ENCODE results near the gene KLHL29.

KLHL29 gene

DNA sequence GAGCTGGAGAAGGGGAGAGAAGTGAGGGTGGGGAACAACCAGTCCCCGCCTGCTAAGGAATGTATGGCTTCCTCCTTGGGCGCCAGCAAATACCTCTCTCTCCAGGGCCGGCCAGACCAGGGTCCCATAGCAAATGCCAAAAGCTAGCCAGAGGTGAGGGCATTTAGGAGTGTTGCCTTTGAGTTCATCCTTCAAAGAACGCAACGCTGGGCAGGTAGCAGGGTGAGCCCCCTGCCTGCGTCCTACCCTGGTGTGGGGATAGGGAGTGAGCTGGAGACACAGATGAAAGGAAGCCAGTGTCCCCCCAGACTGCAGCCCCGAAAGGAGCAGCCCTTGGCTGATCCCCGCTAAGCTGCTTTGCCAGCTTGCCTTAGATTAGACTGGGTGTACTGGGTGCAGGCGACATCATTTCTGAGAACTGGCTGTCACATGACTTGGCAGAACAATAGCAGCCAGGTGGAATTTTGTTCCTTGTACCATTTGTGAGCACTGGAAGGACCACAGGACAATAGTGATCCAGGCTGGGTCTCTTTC is 40.4 kb downstream of the KLHL29 start:
- FAIRE-seq (no peak), DNase-seq (ENCODE audit: insufficient read length) (no peak)
- TF ChIP-seq POLR2A (IDR thresholded peaks at IDR 0.05; ENCODE audit: low read depth, low read length) (no peak), TAF1 (IDR thresholded peaks at IDR 0.05; ENCODE audit: borderline replicate concordance, low read depth, low read length) (no peak), POLR2AphosphoS5 (IDR thresholded peaks at IDR 0.05; ENCODE audit: low read depth, low read length) (no peak)

DNA sequence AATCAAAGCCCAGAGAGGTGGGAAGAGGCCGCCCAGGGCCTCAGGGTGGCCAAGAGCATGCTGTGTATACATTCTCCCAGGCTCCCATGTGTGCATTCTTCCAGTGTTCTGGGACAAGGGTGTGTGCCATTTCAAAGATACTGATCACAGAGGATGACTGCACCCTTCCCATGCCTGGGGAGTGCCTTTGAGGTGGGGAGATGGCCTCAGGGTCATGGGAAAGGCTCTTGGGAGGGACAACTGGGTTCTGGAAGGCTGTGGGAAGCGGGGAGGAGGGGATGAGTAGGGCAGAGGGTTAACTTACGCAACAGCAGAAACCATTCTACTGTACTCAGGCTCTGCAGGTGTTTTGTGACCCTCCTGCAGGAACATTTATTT is 40.9 kb downstream of the KLHL29 start:
- TF ChIP-seq POLR2A (IDR thresholded peaks at IDR 0.05; ENCODE audit: low read depth, low read length) (no peak), TAF1 (IDR thresholded peaks at IDR 0.05; ENCODE audit: borderline replicate concordance, low read depth, low read length) (no peak), POLR2AphosphoS5 (IDR thresholded peaks at IDR 0.05; ENCODE audit: low read depth, low read length) (no peak)
- DNase-seq (ENCODE audit: insufficient read length) (no peak), FAIRE-seq (no peak)

DNA sequence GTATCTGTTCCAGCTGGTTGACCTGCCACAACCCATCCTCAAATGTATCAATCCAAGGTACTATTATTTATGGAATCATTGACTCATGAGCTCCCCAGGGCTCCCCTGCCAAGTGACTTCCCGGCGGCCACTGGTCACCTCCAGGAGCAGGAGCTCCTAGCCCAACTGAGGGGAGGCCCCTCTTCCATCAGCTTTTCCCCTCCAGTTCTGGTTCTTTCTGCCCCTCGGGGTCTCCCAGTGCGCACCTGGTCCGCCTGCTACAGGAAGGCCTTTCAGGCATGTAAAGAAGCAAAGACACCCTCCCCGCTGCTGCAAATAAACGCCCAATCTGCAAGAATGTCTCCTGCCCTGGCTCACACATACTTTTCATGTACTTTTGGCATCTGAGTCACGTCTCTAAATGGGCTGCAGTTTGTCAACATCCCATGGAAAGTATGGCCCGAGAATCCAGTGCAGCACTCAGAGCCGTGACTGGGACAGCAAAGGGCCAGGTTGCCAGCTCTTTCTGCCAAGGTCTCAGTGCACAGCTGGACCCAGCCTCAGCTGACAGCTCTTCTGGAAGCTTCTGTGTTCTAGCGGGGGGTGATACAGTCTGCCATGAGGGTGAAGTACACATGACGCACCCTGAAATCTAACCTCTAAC is 41.4 kb downstream of the KLHL29 start:
- TF ChIP-seq POLR2A (IDR thresholded peaks at IDR 0.05; ENCODE audit: low read depth, low read length) (no peak), POLR2AphosphoS5 (IDR thresholded peaks at IDR 0.05; ENCODE audit: low read depth, low read length) (no peak), TAF1 (IDR thresholded peaks at IDR 0.05; ENCODE audit: borderline replicate concordance, low read depth, low read length) (no peak)
- no peak for FAIRE-seq

DNA sequence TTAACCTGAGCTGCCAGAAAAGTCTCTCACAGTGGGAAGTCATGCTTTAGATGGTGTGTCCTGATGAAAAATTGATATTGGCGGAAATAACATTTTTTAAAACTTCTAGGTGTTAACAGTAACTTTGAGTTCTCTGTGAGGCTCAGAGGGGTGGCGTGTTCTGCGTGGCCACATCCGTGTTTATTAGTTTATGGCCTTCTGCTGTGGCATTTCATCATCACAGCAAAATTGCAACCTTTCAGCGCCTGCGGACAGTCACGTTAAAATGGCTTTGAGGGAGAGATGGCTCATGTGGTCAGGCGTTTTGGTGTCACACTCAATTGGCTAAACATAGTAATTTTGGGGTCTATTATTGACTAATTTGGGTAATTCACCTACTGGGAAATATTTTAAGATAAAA is 42.4 kb downstream of the KLHL29 start:
- FAIRE-seq, result no peak
- DNase-seq (ENCODE audit: insufficient read length), result no peak
- no peak for TF ChIP-seq POLR2A (IDR thresholded peaks at IDR 0.05; ENCODE audit: low read depth, low read length)
- no peak for TF ChIP-seq TAF1 (IDR thresholded peaks at IDR 0.05; ENCODE audit: borderline replicate concordance, low read depth, low read length)
- TF ChIP-seq POLR2AphosphoS5 (IDR thresholded peaks at IDR 0.05; ENCODE audit: low read depth, low read length), result no peak

More for the DNA sequence above, 41.4 kb downstream of the KLHL29 start:
- DNase-seq (ENCODE audit: insufficient read length), result no peak

DNA sequence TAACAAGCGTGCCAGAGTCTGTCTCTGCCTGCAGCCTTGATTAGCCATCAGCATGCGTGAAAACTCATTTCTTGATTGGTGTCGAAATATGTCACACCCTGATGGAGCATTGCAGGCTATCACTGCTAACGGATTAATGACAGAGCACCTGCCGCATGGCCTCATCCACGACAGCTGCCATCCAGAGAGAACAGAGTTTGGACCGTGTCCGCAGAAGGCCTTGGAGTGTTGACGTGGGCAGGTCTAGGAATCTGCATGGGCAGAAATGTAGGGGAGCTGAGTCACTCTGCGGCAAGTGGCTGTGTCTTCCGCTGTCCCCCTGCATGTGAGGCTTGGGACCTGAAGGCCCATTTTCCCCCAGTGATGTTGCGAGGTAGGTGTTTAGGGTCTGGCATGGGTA is 43.0 kb downstream of the KLHL29 start:
- TF ChIP-seq POLR2AphosphoS5 (IDR thresholded peaks at IDR 0.05; ENCODE audit: low read depth, low read length) (no peak), TAF1 (IDR thresholded peaks at IDR 0.05; ENCODE audit: borderline replicate concordance, low read depth, low read length) (no peak), POLR2A (IDR thresholded peaks at IDR 0.05; ENCODE audit: low read depth, low read length) (no peak)
- FAIRE-seq (no peak), DNase-seq (ENCODE audit: insufficient read length) (no peak)

DNA sequence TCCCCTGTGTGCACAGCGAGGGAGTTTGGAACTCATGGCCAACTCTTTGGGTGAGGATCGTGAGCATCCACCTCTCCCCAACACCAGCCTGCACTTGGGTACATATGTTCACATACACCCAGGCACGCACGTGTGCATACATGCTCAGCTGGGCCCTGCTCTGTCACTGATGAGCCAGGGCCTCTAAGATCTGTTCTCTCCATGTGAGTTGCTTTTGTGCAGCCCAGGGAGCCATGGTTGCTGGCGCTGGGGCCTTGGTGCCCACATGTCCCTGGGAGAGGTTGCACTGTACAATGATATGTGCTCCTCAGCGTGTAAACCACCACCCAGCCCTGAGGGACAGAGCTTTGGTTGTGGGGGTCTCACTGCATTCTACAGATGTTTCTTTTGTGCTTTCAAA is 44.1 kb downstream of the KLHL29 start:
- DNase-seq (ENCODE audit: insufficient read length) (no peak), FAIRE-seq (no peak)
- TF ChIP-seq POLR2A (IDR thresholded peaks at IDR 0.05; ENCODE audit: low read depth, low read length) (no peak), POLR2AphosphoS5 (IDR thresholded peaks at IDR 0.05; ENCODE audit: low read depth, low read length) (no peak), TAF1 (IDR thresholded peaks at IDR 0.05; ENCODE audit: borderline replicate concordance, low read depth, low read length) (no peak)

DNA sequence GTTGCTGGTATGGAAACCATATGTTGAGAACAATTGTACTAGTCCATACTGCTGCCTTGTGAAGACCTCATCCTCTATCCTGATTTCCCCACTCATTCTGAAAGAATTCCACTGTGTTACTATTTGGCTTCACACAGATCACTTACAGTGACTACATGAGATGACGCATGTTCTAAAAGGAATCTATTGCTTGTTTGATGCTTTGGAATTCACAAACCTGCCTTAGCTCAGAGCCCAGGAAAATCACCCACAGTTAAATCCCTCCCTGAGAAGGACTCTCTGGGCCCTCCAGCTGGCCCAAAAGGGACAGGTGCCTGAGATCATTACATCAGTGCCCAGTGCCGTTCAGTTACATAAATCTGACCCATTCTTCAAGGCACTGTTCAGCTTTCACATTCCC is 45.3 kb downstream of the KLHL29 start:
- FAIRE-seq (no peak), DNase-seq (ENCODE audit: insufficient read length) (no peak)
- TF ChIP-seq TAF1 (IDR thresholded peaks at IDR 0.05; ENCODE audit: borderline replicate concordance, low read depth, low read length) (no peak), POLR2A (IDR thresholded peaks at IDR 0.05; ENCODE audit: low read depth, low read length) (no peak), POLR2AphosphoS5 (IDR thresholded peaks at IDR 0.05; ENCODE audit: low read depth, low read length) (no peak)

DNA sequence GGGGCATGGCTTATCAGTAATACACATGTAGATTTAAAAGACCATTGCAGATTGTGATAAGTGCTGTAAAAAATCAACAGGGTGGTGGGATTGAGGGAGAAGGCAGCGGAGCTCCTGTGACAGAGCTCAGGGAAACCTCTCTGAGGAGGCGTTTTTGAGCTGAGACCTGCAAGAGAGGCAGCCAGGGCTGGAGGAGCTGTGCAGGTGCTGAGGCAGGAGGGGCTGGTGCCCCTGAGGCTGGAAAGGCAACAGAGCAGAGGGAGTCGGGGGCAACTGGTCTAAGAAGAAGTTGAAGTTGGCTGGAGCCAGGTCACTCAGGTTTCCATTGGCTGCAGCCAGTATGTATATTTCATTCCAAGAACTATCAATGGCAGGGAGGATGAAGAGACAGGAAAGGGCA is 47.6 kb downstream of the KLHL29 start:
- no peak for TF ChIP-seq POLR2AphosphoS5 (IDR thresholded peaks at IDR 0.05; ENCODE audit: low read depth, low read length)
- TF ChIP-seq POLR2A (IDR thresholded peaks at IDR 0.05; ENCODE audit: low read depth, low read length), result no peak
- no peak for TF ChIP-seq TAF1 (IDR thresholded peaks at IDR 0.05; ENCODE audit: borderline replicate concordance, low read depth, low read length)
- no peak for FAIRE-seq
- no peak for DNase-seq (ENCODE audit: insufficient read length)

DNA sequence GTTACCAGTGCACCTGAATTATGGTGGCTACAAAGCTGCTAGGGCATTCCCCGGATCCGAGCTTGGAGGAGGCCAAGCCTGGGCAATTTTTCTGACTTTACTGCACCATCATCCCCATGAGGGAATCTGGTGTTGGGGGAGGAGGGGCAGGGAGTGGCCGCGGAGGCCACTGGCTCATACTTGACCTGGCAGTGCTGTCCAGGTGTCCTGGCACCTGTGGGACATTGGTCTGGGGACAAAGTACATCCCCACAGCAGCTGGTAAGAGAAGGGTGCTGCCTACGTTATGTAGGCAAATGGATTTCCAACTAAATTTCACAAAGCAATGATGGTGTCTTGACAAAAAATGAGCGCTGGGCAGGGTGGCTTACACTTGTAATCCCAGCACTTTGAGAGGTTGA is 48.3 kb downstream of the KLHL29 start:
- FAIRE-seq, result no peak
- no peak for DNase-seq (ENCODE audit: insufficient read length)
- TF ChIP-seq POLR2AphosphoS5 (IDR thresholded peaks at IDR 0.05; ENCODE audit: low read depth, low read length), result no peak
- TF ChIP-seq POLR2A (IDR thresholded peaks at IDR 0.05; ENCODE audit: low read depth, low read length), result no peak
- TF ChIP-seq TAF1 (IDR thresholded peaks at IDR 0.05; ENCODE audit: borderline replicate concordance, low read depth, low read length), result no peak

DNA sequence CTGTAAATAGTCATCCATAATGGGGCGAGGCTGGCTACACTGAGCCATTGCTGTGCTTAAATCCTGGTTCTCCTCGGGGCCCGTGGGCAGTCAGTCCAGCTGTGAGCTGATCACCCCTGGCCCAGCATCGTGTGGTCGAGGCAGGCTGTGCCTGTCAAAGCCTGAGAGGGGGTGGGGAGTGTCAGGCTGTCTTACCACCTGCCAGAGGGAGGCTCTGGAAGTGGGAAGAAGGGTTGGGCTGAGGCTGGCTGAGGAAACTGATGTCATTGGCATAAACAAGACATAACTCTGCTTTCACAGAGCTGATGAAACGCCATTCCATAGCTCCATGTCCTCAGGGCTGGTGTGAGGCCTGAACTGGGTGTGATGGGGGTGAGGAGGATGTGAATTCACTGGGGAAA is 49.7 kb downstream of the KLHL29 start:
- FAIRE-seq, result no peak

DNA sequence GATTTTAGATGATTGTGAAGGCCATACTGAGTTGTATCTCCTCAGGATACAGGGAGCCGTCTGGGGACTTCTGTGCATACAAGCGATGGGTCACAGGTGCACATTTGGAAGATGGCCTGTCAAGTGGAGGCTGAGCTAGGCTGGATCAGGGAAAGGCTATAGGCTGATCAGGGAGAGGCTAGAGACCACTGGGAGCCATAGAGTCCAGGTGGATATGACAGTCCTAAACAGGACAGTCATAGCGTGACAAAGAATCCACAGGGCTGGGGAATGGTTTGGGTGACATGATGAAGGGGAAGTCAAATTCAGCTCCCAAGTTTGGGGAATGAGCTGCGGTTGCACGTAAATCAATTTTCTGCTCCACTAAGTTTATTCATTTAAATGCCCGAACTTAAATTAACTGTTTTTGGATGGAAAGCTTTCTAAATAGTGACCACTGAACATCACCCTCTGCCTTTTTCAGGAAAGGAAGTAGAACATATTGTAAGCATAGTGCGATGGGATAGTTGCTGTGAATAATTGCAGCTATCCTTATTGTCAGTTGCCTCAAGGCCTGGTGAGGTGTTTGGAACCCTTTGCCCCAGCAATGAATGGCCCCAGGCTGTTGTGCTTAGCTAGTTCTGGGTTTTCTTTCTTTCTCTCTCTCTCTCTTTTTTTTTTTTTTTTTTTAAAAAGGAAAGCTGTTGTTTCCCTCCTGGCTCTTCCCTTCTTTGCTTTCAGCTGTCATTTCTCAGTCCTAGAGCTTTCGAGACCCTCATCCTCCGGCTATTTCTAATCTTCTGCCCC is 50.5 kb downstream of the KLHL29 start:
- no peak for DNase-seq (ENCODE audit: insufficient read length)
- TF ChIP-seq POLR2A (IDR thresholded peaks at IDR 0.05; ENCODE audit: low read depth, low read length) (no peak), POLR2AphosphoS5 (IDR thresholded peaks at IDR 0.05; ENCODE audit: low read depth, low read length) (no peak)
- FAIRE-seq, result no peak

More for the DNA sequence above, 49.7 kb downstream of the KLHL29 start:
- TF ChIP-seq POLR2AphosphoS5 (IDR thresholded peaks at IDR 0.05; ENCODE audit: low read depth, low read length), result no peak
- no peak for TF ChIP-seq TAF1 (IDR thresholded peaks at IDR 0.05; ENCODE audit: borderline replicate concordance, low read depth, low read length)
- no peak for TF ChIP-seq POLR2A (IDR thresholded peaks at IDR 0.05; ENCODE audit: low read depth, low read length)
- DNase-seq (ENCODE audit: insufficient read length), result no peak
